Stimulated activated CD4-positive, alpha-beta T cell treated with anti-CD3 and anti-CD28 coated beads, Interleukin-4, amount 100 ng/mL, for 24 hours (primary cell): ENCODE results near the gene ZNF644.
A peak's percentile ranks its signal among the peaks of the same experiment; 100 is the strongest.
"Not testable (repeated sequence)": the region's sequence is repeated elsewhere in the genome, so short reads cannot be mapped to it uniquely, and the experiment has no call there.

Source experiments
- DNase-seq: peaks from one replicate; pipeline ENCODE4 v3.0.0-alpha.2; 2020

ZNF644 gene

DNA sequence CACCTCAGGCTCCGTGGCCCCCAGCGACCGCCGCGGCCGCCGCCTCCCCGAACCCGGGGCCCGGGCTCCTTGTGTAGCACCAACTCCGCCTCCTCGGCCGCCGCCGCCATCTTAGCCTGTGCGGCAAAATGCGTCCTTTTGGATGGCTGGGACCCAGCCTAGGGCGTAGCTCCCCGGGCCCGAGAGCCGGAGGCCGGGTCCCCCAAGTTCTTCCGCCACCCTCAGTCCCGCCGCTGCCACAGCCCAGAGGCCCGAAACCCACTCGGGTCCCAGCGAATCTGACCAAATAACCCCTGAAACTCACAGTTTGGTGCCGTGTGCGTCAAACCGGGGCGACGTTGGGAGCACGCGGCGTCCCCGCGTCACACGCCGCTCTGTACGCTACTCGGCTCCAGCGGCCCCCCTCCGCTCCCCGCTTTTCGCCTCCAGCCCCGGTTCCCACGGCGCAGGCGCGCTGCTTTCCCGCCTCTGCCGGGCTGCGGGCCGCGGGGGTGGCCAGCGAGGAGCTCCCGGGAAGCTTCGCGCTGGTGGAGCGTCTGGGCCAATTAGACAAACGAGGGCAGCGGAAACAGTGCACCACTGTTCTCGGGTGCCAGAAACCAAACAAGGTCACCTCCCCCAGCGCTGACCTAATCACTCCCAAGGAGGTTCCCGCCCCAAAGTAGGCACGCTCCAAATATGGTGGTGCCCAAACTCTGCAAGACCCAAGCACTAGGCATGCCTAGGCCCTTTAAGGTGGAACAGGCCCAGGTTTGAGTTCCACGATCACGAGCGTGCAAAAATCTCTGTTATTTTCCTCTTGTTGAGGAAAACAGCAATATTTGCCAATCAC lies at the start of gene ZNF644:
Gene ZNF644 (minus strand): TSS at position 350 of the 832 bp plus-strand sequence. CDS start 39,682 bp downstream, outside the sequence.
- peak; percentile 93 for DNase-seq

DNA sequence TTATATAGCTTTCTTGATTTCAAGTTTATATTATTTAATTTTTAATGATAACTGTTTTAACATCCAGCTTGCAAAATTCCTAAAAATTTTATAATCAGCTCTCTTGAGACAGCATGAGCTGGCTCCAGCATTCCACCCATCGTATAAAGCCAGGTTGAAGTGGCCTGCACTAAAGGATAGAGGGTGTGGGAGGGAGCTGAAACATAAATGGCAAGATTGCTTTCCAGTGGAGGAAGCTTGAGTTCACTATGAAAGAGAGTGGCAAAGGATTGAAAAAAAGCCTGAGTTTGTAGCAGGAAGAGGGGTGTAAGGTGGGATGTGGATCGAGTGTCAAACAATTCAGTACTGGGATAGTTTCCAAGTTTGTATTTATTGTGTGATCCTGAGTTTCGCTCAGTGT lies 48.5 kb upstream of the ZNF644 start:
- no peak for DNase-seq

DNA sequence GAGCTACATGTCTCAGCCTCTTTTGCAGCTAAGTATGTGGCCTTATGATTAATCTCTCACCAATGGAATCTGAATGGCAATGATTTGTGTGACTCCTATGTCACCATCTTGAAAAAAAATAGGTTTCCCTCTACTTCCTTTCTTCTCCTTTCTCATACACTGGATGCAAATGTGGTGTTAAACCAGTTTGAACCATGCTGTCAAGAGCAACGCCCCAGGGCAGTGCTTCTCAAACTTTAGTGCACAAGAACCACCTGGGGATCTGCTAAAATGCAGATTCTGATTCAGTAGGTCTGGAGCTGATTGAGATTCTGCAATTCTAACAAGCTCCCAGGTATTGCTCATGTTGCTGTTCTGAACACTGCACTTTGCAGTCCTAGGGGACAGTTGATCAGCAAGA lies 44.7 kb upstream of the ZNF644 start:
- DNase-seq = no peak

DNA sequence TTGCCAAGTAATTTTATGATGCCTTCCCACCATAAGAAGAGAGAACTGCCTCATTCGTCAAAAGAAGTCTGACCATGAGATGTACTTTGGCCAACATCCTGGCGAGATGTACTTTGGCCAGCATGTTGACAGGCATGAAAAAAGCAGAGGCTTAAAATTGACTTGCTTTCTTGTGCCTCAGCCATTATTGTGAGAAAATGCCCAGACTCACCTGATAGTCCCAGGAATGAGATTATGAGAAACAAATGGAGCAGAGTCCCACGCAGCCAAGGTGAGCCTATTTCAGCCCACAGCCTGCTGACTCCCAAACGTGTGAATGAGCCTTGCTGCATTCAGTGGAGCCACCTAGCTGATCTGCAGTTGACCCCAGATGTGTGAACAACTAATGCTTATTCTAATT lies 43.5 kb upstream of the ZNF644 start:
- DNase-seq = no peak

DNA sequence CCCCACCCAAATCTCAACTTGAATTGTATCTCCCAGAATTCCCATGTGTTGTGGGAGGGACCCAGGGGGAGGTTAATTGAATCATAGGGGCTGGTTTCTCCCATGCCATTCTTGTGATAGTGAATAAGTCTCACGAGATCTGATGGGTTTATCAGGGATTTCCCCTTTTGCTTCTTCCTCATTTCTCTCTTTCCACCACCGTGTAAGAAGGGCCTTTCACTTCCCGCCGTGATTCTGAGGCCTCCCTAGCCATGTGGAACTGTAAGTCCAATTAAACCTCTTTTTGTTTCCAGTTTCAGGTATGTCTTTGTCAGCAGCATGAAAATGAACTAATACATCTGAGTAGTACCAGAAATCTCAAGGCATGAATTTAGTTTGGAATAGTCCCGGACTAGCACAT lies 41.6 kb upstream of the ZNF644 start:
- not testable (repeated sequence) for DNase-seq

DNA sequence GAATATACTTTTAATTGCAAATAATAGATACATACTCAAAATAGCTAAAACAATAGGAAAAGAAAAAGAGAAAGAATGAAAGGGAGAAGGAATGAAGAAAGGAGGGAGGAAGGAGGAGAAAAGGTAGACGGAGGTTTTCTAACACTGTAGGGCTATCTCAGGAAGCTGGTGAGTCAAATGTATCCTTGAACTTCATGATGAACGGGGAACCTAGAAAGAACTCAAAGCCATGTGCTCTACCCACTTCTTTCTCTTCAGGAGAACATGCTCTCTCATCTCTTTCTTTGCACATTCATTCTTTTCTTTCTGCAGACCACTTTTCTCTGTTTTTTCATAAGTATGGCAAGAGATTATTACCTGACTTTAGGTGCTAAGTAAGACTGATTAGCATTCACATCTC lies 37.3 kb upstream of the ZNF644 start:
- DNase-seq = no peak

DNA sequence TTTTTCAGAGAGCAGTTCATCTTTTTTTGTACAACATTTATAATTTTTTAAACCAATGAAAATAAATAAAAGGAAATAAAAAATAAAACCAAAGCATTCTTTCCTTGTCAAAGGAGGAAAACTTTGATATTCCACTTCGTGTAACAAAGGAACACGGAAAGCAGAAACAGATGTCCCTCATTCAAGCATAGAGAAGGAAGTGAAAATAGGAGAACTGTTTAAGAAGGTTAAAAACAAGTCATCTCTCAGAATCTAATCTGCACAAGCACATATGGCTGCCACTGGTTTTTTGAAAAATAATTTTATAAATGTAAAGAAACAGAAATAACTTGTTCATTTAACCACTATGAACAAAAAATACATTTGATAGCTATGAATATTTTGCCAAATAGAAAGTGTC lies 35.9 kb upstream of the ZNF644 start:
- no peak for DNase-seq

DNA sequence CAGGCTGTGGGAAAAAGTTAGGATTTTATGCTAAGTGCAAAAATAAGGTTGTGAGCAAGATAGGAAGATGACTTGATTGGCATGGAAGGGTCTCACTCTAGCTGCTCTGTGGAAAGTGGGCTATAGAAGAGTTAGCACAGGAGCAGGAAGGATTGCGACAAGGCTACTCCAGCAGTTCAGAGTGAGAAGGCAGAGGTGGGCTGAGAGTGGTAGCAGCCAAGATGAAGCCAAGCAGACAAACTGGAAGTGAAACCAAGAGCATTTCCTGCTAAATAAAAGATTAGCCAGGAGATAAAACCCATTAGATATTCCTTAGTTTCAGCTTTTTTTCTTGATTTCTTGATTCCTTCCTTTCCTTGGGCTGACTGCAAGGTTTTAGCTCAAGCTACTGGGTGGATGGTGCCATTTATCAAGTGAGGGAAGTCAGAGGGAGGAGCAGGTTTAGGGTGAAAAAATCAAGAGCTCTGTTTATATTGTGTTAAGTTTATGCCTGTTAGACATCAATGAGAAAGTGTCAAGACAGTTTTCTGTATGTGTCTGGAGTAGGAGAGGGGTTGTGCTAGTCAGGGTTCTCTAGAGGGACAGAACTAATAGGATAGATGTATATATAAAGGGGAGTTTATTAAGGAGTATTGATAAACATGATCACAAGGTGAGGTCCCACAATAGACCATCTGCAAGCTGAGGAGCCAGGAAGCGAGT lies 33.1 kb upstream of the ZNF644 start:
- DNase-seq = no peak

DNA sequence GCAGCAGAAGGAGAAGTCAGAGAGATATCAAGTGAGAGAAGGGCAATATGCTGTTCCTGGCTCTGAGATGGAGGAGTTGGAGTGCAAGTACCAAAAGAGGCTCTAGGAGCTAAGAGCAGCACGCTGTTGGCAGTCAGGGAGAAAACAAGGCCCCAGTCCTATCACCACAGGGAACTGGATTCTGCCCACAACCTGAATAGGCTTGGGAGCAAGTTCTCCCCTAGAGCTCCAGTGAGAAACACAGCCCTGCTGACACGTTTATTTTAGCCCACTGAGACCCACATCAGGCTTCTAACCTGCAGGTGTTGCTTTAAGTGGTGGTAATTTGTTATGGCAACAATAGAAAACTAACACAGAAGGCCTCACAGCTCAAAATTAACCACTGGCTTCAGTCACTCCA lies 31.8 kb upstream of the ZNF644 start:
- DNase-seq = no peak

DNA sequence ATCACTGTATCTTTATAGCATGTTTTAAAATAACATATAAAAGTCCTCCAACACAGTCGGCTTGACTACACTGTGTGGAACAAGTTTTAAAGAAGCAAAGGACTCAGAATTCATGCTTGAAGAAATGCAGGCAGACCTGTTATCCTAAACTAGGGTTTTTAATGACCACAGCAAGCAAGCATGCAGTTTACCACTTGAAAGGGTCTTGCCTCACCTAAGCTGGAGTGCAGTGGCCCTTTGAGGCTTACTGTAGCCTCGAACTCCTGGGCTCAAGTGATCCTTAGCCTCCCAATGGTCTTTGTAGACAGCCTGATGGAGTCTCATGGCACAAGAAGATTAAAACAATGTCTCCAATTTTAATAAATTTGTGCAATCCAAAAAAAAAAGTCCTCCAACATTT lies 27.7 kb upstream of the ZNF644 start:
- not testable (repeated sequence) for DNase-seq

DNA sequence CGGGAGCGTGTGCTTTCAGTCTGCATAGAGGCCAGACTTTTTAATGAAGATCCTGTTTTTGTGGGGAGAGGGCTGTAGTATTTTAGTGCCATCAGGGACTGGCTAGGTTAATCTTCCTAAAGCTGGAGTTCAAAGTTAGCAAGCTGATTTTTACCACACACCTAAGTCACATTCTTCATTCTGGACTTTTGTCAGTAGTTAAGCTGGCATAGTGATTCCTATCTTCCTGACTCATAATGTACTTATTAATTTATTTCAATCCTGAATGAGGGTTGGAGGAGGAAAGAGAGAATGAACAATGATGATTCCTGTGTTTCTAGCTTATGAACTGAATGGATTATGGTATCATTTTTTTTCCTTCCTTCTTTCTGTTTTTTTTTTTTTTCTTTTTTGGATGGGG lies 24.9 kb upstream of the ZNF644 start:
- DNase-seq = no peak

DNA sequence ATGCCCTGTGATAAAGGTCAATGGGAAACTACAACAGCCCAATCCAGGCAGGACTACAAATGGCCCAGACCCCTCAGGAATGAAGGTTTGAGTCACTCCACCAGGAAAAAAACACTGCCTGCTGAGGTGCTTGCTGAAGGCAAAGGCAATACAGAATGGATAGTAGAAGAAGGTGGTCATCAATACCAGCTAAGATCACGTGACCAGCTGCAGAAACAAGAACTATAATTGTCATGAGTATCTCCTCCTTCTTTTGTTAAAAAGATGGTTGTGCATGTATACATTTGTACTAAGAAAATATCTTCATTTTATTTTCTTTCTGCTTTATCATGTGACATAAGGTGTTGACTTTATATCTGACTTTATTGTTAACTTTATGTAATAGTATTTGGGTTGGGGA lies 23.4 kb upstream of the ZNF644 start:
- DNase-seq = no peak

DNA sequence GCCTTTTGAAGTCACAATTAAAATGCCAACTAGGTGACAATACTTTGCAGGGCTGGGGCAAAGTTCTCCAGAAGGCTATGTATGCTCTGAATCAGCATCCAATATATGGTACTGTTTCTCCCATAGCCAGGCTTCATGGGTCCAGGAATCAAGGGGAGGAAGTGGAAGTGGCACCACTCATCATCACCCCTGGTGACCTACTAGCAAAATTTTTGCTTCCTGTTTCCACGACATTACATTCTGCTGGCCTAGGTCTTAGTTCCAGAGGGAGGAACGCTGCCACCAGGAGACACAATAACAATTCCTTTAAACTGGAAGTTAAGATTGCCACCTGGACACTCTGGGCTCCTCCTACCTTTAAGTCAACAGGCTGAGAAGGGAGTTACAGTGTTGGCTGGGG lies 22.9 kb upstream of the ZNF644 start:
- not testable (repeated sequence) for DNase-seq

DNA sequence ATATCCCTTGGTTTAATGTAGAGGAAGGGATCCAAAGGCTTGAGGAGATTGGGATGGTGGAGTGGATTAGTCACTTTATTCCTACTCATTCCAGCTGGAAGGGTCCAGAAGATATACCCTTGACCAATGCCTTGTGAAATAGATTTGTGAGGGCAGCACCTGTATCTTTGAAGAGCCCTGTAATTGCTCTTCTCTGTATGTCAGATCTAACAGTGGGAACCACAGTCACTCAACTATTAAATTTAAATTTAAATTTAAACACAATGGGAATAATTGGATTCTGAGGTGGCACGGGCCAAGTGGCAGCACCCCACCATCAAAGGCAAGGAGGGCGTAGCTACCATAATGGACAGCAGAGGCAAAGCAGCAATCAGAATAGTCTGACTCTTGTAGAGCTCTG lies 20.5 kb upstream of the ZNF644 start:
- not testable (repeated sequence) for DNase-seq

DNA sequence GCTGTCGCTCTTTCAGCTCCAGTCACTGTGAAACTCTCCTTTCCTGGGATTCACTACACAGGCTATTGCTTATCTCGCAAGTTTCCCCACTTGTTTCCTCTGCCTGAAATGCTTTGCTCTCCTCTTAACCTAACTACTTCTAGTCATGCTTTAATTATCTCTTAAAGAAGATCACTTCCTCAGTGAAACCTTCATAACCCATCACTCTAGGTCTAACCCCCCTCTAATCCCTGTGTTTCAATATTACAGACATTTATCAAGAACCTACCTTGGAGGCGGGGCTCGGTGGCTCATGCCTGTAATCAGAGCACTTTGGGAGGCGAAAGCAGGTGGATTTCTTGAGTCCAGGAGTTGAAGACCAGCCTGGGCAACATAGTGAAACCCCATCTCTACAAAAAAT lies 16.7 kb upstream of the ZNF644 start:
- no peak for DNase-seq

DNA sequence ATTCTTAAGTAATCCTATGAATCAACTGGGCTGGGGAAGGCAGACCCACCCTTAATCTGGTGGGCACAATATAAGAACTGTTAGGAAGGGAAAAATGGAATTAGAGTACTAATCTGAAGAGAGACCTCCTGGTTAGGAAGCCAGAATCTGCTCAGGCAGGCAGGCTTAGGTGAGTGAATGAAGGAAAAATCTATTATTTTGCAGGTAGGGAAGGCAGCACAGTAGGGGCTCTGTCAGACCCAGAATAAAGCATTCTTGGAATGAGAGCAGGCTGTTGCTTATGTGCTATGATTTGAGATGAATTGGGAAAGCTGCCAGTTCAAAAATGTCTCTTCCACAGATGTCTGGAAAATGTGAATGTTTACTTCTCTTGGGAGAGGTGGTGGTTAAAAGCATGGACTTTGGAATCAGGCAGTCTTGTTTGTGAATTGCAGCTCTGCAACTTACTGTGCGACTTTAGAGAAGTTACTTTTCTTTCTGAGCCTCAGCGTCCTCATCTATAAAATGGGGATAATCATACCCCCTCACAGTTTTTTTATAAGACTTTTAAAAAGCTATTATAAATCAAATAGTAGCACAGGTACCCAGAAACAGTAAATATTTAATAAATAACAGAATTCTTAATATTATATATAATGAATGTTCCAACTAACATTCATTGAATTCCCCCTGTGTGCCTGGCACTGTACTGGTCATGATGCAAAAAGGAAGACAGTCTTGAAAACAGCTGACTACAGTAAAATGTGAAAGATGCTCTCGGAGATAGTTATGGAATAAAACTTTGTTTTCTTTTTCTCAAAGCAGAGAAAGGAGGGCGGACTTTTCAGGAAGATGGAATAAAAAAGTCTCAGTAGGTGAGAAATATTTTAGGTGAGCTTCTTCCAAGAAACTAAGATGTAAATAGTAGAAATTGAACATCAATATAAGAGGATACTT lies 15.3 kb upstream of the ZNF644 start:
- DNase-seq = no peak

DNA sequence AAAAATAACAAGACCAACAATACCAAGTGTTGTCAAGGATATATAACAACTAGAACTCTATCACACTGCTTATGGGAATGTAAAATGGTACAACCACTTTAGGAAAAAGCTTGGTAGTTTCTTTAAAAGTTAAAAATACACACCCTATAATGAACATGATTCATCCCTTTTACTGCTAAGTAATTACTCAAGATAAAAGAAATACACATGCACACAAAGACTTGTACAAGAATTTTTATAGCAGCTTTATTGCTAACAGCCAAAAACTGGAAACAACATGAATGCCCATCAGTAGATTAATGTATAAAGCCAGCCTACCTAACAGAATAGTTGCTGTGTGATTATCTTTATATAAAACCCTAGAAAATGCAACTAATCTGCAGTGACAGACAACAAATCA lies 10.5 kb upstream of the ZNF644 start:
- DNase-seq = no peak

DNA sequence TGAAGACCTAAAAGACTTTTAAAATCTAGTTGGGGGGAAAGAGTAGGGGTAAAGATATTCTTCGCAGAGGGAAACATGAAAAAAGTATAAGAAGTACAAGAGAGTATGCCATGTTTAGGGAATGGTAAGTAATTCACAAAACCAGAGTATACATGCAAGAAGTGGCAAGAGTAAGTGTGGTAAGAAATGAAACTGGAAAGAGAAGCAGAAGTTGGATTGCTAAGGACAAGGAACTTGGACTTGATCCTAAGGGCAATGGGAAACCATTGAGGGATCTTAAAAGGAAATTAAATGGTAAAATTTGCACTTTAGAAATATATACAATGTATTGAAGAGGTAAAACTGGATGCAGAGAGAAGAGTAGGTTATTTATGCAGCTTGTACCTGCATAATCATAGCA lies 9.2 kb upstream of the ZNF644 start:
- DNase-seq = no peak

DNA sequence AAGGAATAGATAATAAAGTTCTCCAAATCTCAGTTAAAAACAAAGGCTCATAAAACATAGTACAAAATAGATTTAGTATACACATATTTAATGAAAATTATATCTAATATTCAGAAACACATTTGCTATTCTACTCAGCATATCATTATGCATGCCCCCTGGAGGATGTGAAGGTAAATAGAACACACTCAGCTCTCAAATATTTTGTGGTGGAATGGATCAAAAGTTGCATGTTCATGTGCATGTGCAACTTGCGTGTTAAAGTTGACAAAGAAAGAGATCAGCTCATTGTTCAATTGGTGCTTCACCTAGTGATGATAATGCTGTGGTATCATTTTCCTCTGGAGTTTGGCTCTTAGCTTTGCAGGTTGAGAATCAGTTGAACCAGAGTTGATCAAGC lies 4.9 kb upstream of the ZNF644 start:
- DNase-seq = no peak

DNA sequence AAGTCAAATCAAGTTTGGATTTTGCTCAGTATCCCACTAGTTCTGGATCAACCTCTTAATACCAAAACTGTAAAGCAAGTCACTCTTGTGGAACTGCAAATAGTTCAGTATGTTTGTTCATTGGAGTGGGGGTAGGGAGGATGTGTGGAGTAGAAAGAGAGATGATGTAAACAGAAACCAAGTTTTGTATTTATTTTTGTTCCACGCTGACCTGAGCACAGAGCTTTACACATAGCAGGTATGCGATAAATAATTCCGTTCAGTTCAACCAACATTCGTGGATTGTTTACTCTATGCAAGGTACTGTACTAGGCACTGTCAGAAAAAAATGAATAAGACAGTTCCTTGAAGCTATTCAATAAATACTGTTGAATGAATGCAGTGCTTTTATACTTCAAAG lies 4.5 kb upstream of the ZNF644 start:
- no peak for DNase-seq

DNA sequence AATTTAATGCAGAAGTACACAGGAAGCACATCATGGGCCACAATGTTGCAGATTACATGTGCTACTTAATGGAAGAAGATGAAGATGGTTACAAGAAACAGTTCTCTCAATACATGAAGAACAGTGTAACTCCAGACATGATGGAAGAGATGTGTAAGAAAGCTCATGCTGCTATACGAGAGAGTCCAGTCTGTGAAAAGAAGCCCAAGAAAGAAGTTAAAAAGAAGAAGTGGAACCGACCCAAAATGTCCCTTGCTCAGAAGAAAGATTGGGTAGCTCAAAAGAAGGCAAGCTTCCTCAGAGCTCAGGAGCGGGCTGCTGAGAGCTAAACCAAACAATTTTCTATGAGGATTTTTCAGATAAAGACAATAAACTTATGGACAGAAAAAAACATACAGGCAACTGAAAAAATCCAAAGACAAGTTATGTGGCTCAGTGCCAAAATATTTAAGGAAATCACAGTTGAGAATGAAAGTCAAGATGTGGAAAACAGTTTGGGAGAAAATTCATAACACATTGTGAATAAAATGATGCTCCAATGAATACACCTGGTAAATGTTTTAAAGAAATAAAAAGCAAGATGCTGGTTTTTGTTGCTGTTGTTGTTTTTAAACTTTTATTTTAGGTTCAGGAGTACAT lies 2.8 kb upstream of the ZNF644 start:
- no peak for DNase-seq

DNA sequence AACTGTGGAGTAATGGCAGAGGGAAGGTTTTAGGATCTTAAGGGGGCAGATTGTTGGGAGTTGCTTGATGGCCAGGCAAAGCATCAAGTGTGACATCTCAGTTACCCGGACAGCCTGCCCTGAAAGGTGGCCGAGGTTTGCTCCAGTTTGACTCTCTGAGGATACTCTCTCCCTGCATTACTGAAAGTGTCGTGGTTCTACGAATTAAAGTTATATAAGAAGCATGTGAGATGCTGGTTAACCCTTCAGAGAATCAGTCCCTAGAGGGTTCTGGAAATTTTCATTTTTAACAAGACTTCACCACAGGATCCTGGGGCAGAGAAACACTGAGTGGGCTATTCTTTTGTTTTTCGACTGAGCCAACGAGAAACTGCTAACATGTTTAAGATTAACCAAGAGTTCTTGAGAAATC lies 689 bp upstream of the ZNF644 start:
- DNase-seq = no peak
